GM20000 (cell line): ENCODE results near the gene CACNB4.

ENCODE experiments used
- DNase-seq: peaks from one replicate; pipeline ENCODE4 v3.0.0; 2012; ENCODE audit warnings: low spot score
- TF ChIP-seq, protein P1 (sequence below): IDR thresholded peaks from 2 replicates; pipeline ENCODE4 v1.5.1; 2012; ENCODE audit warnings: mild to moderate bottlenecking, control low read depth; ENCODE audit errors: extremely low read depth, missing control alignments

CACNB4 gene

DNA sequence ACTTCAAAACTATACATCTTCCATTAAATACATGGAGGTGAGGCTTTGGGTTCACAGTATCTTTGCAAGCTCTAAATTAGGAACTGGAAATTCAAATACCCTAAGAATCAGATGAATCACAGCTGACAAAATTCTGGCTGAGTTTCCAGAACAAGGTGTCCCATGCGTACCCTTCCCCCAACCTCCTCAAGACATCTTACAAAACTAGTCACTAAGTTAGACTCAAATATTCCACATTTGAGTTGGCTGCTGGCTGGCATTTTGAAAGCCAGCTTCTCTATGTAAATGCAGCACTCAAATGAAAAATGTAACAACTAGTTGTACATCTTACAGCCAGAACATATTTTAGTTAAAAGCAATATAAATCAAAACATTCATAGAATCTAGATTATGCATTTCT, 139.6 kb downstream of the CACNB4 start:
- DNase-seq = no peak
- TF ChIP-seq, protein P1, sequence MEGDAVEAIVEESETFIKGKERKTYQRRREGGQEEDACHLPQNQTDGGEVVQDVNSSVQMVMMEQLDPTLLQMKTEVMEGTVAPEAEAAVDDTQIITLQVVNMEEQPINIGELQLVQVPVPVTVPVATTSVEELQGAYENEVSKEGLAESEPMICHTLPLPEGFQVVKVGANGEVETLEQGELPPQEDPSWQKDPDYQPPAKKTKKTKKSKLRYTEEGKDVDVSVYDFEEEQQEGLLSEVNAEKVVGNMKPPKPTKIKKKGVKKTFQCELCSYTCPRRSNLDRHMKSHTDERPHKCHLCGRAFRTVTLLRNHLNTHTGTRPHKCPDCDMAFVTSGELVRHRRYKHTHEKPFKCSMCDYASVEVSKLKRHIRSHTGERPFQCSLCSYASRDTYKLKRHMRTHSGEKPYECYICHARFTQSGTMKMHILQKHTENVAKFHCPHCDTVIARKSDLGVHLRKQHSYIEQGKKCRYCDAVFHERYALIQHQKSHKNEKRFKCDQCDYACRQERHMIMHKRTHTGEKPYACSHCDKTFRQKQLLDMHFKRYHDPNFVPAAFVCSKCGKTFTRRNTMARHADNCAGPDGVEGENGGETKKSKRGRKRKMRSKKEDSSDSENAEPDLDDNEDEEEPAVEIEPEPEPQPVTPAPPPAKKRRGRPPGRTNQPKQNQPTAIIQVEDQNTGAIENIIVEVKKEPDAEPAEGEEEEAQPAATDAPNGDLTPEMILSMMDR = no peak

DNA sequence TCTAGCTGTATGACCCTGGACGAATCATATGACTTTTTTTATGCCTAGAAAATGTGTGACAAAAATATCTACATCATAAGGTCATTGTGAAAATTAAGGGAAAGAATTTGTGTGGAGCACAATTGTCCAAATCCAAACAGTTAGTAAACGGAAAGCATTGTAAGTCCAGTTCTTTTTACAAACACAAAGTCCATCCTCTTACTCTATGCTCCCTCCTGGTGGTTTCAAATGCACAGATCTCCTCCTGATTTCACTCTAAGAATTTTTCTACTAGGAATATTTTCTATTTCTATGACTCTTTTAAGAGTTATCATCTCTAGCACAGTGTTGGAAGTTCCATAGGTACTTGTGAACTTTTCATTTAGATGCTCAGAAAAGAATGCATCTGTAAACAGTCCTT, 145.4 kb downstream of the CACNB4 start:
- no peak for DNase-seq
- TF ChIP-seq, protein P1 = no peak

DNA sequence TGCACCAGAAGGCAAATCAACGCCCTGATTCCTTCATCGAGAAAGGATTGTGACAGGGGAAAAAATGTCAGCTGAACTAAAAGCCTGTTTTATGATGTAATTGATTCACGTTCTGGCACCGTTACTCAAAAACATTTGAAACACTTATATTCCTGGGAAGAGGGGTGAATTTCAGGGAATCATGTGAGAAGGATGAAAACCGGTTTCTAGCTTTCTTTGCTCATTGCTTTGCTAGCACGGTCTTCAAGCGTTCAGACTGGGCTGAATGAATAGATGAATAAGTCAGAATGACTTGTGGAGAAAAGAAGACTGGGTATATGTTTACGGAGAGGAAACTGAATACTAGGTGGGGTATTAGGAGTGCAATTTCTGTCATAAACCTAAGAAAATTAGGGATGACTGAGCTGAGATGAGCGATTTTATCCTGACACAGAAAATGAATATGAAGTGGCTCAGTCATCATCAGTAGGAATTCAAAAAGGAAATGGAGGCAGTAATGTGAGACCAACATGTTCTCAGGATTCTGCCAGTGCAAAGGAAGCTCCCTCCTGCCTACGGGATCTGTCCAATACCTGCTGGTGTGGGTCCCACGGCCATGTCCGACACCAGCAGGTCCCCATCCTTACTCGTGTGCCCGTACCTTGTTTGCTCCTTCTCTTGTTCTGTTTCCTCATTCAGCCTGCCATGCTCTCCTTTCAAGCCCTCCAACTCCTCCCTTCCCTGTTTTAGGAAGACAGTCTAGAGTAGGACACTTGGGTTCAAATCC, 146.0 kb downstream of the CACNB4 start:
- no peak for DNase-seq
- TF ChIP-seq, protein P1 = no peak

DNA sequence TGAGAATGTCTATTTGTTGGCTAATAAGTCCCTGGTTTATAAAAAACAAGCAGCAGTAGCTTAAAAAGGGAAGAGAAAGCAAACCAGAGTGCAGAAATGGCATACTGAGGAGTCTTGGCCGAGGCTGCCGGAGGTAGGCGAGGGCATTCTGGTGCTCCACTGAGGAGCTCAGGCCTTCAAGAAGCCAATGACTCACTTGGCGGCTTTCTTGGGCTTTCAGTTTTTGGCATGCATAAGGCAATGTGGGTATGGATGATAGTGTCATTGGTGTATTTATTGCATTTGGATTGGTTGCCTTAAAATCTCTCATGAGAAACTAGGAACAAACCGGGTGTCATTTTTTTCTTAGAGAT, 151.1 kb downstream of the CACNB4 start:
- TF ChIP-seq, protein P1 = no peak
- DNase-seq = no peak

DNA sequence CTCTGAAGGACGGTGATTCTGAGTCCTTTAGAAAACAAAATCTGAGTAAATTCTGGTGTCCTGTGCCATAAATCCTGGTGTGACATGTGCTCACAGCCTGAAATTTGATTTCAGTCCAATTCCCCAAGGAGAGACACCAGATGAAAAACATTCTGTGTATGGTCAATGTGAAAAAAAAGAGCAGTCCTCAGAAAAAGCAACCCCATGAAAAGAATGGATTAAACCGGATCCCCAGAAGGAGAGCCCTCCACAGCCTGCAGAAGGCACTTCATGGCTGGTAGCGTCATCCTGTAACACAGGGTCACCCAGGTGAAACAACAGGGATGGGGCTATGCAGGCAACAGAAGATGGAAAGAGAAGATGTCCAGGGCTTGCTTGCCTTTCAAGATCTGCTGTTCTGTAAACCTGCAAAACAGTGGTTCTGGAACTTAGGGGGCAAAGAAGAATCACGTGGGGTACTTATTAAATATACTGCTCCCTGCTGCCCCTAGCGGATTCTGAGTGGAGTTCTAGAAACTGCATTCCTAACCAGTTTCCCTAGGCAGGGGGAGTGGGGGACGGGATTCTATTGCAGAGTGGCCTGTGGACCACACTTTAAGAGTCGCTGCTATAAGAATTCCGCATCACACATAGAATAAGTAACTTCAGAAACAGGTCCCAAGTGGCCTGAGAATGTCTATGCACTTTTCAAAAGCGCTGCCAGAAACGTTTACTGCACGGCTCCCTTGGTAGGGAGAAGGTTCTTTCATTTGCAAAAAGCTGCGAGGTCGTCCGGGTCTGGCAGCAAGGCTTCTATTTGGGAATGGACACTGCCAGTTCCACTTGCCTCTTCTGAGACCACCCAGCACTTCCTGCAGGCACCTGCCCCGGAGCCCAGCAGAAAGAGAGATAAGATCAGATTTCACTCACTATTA, 151.7 kb downstream of the CACNB4 start:
- TF ChIP-seq, protein P1 = no peak
- peak; percentile 41 for DNase-seq

DNA sequence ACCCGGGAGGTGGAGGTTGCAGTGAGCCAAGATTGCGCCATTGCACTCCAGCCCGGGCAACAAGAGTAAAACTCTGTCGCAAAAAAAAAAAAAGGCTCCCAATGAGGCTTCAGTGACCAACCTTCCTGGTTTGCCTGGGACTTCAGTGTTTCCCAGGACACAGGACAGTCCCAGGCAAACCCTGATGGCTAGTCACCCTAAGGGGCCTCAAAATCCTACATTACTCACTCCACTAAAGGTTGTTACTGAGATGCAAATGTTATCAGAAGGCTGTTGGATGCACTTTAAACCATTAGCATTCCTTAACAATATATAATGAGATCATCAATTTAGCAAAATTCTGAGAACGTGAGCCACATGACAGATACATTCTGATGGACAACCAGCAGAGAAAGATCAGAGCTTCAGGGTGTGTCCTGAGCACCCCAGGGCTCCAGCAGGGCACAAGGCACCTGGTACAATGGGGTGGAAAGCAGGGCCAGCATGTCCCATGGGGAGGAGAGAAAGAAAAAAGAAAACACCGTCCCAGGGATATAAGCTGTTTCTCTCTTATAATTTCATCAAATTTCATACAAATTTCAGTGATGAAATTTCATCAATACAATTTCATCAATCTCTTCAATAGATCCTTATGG, 152.5 kb downstream of the CACNB4 start:
- DNase-seq = no peak
- TF ChIP-seq, protein P1 = no peak

DNA sequence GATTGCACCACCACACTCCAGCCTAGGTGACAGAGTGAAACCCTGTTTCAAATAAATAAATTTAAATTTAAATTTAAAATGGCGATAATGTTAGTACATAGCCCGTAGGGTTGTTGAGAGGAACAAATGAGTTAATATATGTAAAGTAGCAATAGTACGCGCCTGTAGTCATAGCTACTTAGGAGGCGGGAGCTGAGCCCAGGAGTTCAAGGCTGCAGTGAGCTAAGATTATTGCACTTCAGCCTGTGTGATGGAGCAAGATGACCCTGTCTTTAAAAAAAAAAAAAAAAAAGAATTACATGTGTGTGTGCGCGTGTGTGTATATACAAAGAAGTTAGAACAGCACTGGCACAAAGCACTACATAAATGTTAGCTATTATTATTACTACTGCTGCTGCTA, 153.2 kb downstream of the CACNB4 start:
- TF ChIP-seq, protein P1 = no peak
- DNase-seq = no peak
